SK-N-SH (cell line): ENCODE results near the gene ZSCAN18. TPM values are rescaled to one million over a fixed set of nuclear protein-coding genes. Genes with fewer than 3 reads are reported as not detected.
A peak's percentile ranks its signal among the peaks of the same experiment; 100 is the strongest.

Source experiments
- CTCF ChIA-PET: fragments of 300-600, 350-600 bp; formaldehyde crosslinking; extraction: SDS; loops from one replicate; lab custom pipeline; 2021; lab: Yijun Ruan, JAX
- POLR2A ChIA-PET: fragments of 350-600 bp; sonication (Branson Sonifier 250); formaldehyde crosslinking; extraction: SDS; loops from one replicate; lab custom pipeline; 2020; ENCODE audit warnings: antibody characterized with exemption, inconsistent platforms; lab: Yijun Ruan, JAX
- DNase-seq: peaks from one replicate; pipeline ENCODE4 v3.0.0; 2012
- H2AFZ ChIP-seq: fragments of 200-600 bp; sonication (generic); 2 replicates; pipeline ENCODE4 v1.8.1; 2016; ENCODE audit warnings: antibody characterized with exemption, mild to moderate bottlenecking, low read depth
- H3F3A ChIP-seq: fragments of 200-600 bp; sonication (generic); replicated peaks from 2 replicates; pipeline ENCODE3; 2016; ENCODE audit warnings: antibody characterized with exemption, mild to moderate bottlenecking; ENCODE audit not compliant: insufficient read depth
- H3K27ac ChIP-seq, 2 experiments: fragments of 200-500 bp in 1 of 2; fragments of 200-600 bp in 1 of 2; sonication (Bioruptor generic) in 1 of 2; sonication (generic), shearing (Covaris generic) in 1 of 2; 2 replicates each; pipeline versions ENCODE4 v1.5.1 to v1.6.1; 2014 to 2016; ENCODE audit warnings: low read depth in 2 of 2, inconsistent platforms in 1 of 2, low read length in 1 of 2, mild to moderate bottlenecking in 1 of 2, mixed read lengths in 1 of 2
- H3K27me3 ChIP-seq: fragments of 200-600 bp; sonication (generic), shearing (Covaris generic); 2 replicates; pipeline ENCODE4 v1.6.1; 2016; ENCODE audit warnings: mixed run types; ENCODE audit not compliant: insufficient read depth
- H3K36me3 ChIP-seq, 2 experiments: fragments of 200-500 bp in 1 of 2; fragments of 200-600 bp in 1 of 2; sonication (Bioruptor generic) in 1 of 2; sonication (generic) in 1 of 2; replicated peaks in 1 of 2; 2 replicates each; pipeline versions ENCODE3 to v1.5.1; 2014 to 2016; ENCODE audit warnings: low read length in 1 of 2, mild to moderate bottlenecking in 1 of 2; ENCODE audit not compliant: insufficient read depth in 2 of 2, control insufficient read depth in 1 of 2
- H3K4me1 ChIP-seq, 2 experiments: fragments of 200-500 bp in 1 of 2; fragments of 200-600 bp in 1 of 2; sonication (Bioruptor generic) in 1 of 2; sonication (generic), shearing (Covaris generic) in 1 of 2; 2 replicates each; pipeline versions ENCODE4 v1.5.1 to v1.6.1; 2014 to 2016; ENCODE audit warnings: low read depth in 1 of 2, low read length in 1 of 2, mixed run types in 1 of 2; ENCODE audit not compliant: insufficient read depth in 2 of 2, control insufficient read depth in 1 of 2
- H3K4me2 ChIP-seq: fragments of 200-600 bp; sonication (generic), shearing (Covaris generic); 2 replicates; pipeline ENCODE4 v1.6.1; 2017; ENCODE audit warnings: mixed run types
- H3K4me3 ChIP-seq, 2 experiments: fragments of 200-500 bp in 1 of 2; fragments of 200-600 bp in 1 of 2; sonication (Bioruptor generic) in 1 of 2; sonication (generic), shearing (Covaris generic) in 1 of 2; 2 replicates each; pipeline versions ENCODE4 v1.5.1 to v1.8.1; 2014 to 2016; ENCODE audit warnings: low read depth in 2 of 2, inconsistent platforms in 1 of 2, low read length in 1 of 2, mild to moderate bottlenecking in 1 of 2, mixed read lengths in 1 of 2, moderate library complexity in 1 of 2
- H3K79me2 ChIP-seq: fragments of 200-600 bp; sonication (generic); 2 replicates; pipeline ENCODE4 v1.8.1; 2017; ENCODE audit warnings: mild to moderate bottlenecking; ENCODE audit not compliant: insufficient read depth
- H3K9ac ChIP-seq: fragments of 200-600 bp; sonication (generic); 2 replicates; pipeline ENCODE4 v1.6.1; 2017; ENCODE audit warnings: mixed run types
- H3K9me2 ChIP-seq: fragments of 200-600 bp; sonication (generic); 2 replicates; pipeline ENCODE4 v1.6.1; 2017; ENCODE audit warnings: mixed run types
- H3K9me3 ChIP-seq: fragments of 200-600 bp; sonication (generic); 2 replicates; pipeline ENCODE4 v1.6.1; 2017; ENCODE audit warnings: mixed run types, mild to moderate bottlenecking, moderate library complexity
- H4K20me1 ChIP-seq: fragments of 200-600 bp; sonication (generic); 2 replicates; pipeline ENCODE4 v1.6.1; 2017; ENCODE audit warnings: mild to moderate bottlenecking, mixed run types; ENCODE audit not compliant: insufficient read depth
- CHD2 ChIP-seq: fragments of 150-350 bp; IDR thresholded peaks from 2 replicates; pipeline ENCODE4 v1.6.1; 2018; ENCODE audit warnings: low read length; ENCODE audit not compliant: partially characterized antibody
- CTCF ChIP-seq: fragments of 200-600 bp; sonication (generic); IDR thresholded peaks from 2 replicates; pipeline ENCODE4 v1.6.1; 2017; ENCODE audit warnings: antibody characterized with exemption, mild to moderate bottlenecking, moderate library complexity
- EP300 ChIP-seq, 2 experiments: IDR thresholded peaks; 2 replicates each; pipeline versions ENCODE4 v1.4.0 to v1.6.1; 2012; ENCODE audit warnings: borderline replicate concordance in 1 of 2, low read depth in 1 of 2, low read length in 1 of 2
- FOSL2 ChIP-seq: IDR thresholded peaks from 2 replicates; pipeline ENCODE4 v1.4.0; 2012; ENCODE audit warnings: low read depth, mild to moderate bottlenecking, moderate library complexity, borderline replicate concordance
- FOXJ3 ChIP-seq: sonication (generic); formaldehyde crosslinking; IDR thresholded peaks from 2 replicates; pipeline ENCODE4 v1.5.1; 2020; ENCODE audit warnings: mild to moderate bottlenecking, missing genetic modification reagents
- IRF3 ChIP-seq: fragments of 150-350 bp; IDR thresholded peaks from 2 replicates; pipeline ENCODE4 v1.6.1; 2016; ENCODE audit warnings: mild to moderate bottlenecking, low read depth, low read length
- MEF2A ChIP-seq: IDR thresholded peaks from 2 replicates; pipeline ENCODE4 v1.4.0; 2012; ENCODE audit warnings: low read depth, borderline replicate concordance
- NFIC ChIP-seq: IDR thresholded peaks from 2 replicates; pipeline ENCODE4 v1.4.0; 2012; ENCODE audit warnings: borderline replicate concordance
- RAD21 ChIP-seq: IDR thresholded peaks from 2 replicates; pipeline ENCODE4 v1.6.1; 2012; ENCODE audit warnings: mild to moderate bottlenecking, low read length
- RCOR1 ChIP-seq: fragments of 150-350 bp; IDR thresholded peaks from 2 replicates; pipeline ENCODE4 v1.6.1; 2017; ENCODE audit warnings: antibody characterized with exemption, low read length
- RFX5 ChIP-seq: IDR thresholded peaks from 2 replicates; pipeline ENCODE4 v1.6.1; 2012; ENCODE audit warnings: mild to moderate bottlenecking, improper control_type of control experiment, low read length
- RXRA ChIP-seq: IDR thresholded peaks from 2 replicates; pipeline ENCODE4 v1.4.0; 2012; ENCODE audit warnings: low read depth, mild to moderate bottlenecking, borderline replicate concordance
- SIN3A ChIP-seq: IDR thresholded peaks from 2 replicates; pipeline ENCODE4 v1.6.1; 2012; ENCODE audit warnings: low read depth, mild to moderate bottlenecking, low read length, moderate library complexity, borderline replicate concordance
- SMC3 ChIP-seq: IDR thresholded peaks from 2 replicates; pipeline ENCODE4 v1.6.1; 2012; ENCODE audit warnings: low read depth, low read length, improper control_type of control experiment
- TAF1 ChIP-seq: IDR thresholded peaks from 2 replicates; pipeline ENCODE4 v1.6.1; 2012; ENCODE audit warnings: low read depth, mild to moderate bottlenecking, low read length, moderate library complexity, borderline replicate concordance
- TCF12 ChIP-seq: IDR thresholded peaks from 2 replicates; pipeline ENCODE4 v1.4.0; 2012
- TEAD4 ChIP-seq: IDR thresholded peaks from 2 replicates; pipeline ENCODE4 v1.4.0; 2012; ENCODE audit warnings: mild to moderate bottlenecking, borderline replicate concordance; ENCODE audit not compliant: insufficient read depth
- USF2 ChIP-seq: fragments of 150-350 bp; IDR thresholded peaks from 2 replicates; pipeline ENCODE4 v1.6.1; 2017; ENCODE audit warnings: antibody characterized with exemption, low read length, low read depth, borderline replicate concordance
- YY1 ChIP-seq: IDR thresholded peaks from 2 replicates; pipeline ENCODE4 v1.4.0; 2012; ENCODE audit warnings: low read depth, mild to moderate bottlenecking
- WGBS: methylation state at CpG from one replicate; pipeline ENCODE4 v1.1.6; 2017; ENCODE audit warnings: low lambda C conversion rate; 5-methylcytosine and 5-hydroxymethylcytosine counted together
- polyA plus RNA-seq, 3 experiments: library from polyadenylated mRNA; depleted of rRNA; stranded (reverse); fragments of >200 nt; gene quantifications; 2 replicates each; pipeline ENCODE4 v1.2.3, GENCODE V29; 2012

The ZSCAN18 gene
- polyA plus RNA-seq, 1 of the 3 experiments (the other 2 are of a cell fraction), result 26.7 TPM

- Histone ChIP-seq H3K27me3 (no peaks in the 10 kb centered on the region), H3K79me2 (no peaks in the 10 kb centered on the region), H3K9ac (no peak overlapping the region), H3K36me3 (no peaks in the 10 kb centered on the region), H3K4me1 (no peaks in the 10 kb centered on the region), H3K4me3 (peak overlapping the region in 1 of 2 experiments; percentile 29; a peak in 1 of 4 replicates), H3K27ac (no peak overlapping the region), H3K9me3 (no peaks in the 10 kb centered on the region), H4K20me1 (no peaks in the 10 kb centered on the region), H3K4me2 (no peak overlapping the region), H3K9me2 (no peaks in the 10 kb centered on the region), H3F3A (no peaks in the 10 kb centered on the region), H2AFZ (no peak overlapping the region)
- peak; percentile 61 for DNase-seq
- WGBS, result 11% methylated on average over 18 of the region's 20 CpGs
- CTCF ChIA-PET, result no interaction called here
- POLR2A ChIA-PET, result no interaction called here
- TF ChIP-seq RCOR1 (no peak), TEAD4 (no peak), RAD21 (no peak), FOXJ3 (CRISPR knock-in tag) (no peak), IRF3 (no peak), EP300 (IDR thresholded peaks at IDR 0.05; ENCODE audit: borderline replicate concordance in 1 of 2, low read depth in 1 of 2, low read length in 1 of 2) (no peak), CTCF (no peak), FOSL2 (no peak), TAF1 (no peak), TCF12 (no peak), SMC3 (no peak), CHD2 (no peak), RFX5 (no peak), MEF2A (no peak), NFIC (no peak), SIN3A (no peak), YY1 (no peak), RXRA (no peak), USF2 (no peak)
These were observed 63.6 kb downstream of the ZSCAN18 start for GRCh38 chr19:58034477-58034793.

Other genes with a start within 250 kb of the ZSCAN18 start
- 7.4 and 12.1 TPM in 2 replicates for gene ZNF587, start 248.4 kb downstream of the ZSCAN18 start, polyA plus RNA-seq (2012; rRNA removed)
- 2.9 and 4.3 TPM in 2 replicates for gene ZNF814, start 209.2 kb downstream of the ZSCAN18 start, polyA plus RNA-seq (2012; rRNA removed)
- 1.7 and 3.0 TPM in 2 replicates for gene ZNF417, start 181.6 kb downstream of the ZSCAN18 start, polyA plus RNA-seq (2012; rRNA removed)
- gene ZNF418, start 162.8 kb downstream of the ZSCAN18 start, polyA plus RNA-seq (2012; rRNA removed), result 0.07 and 0.13 TPM in 2 replicates
- gene ZNF256, start 150.5 kb downstream of the ZSCAN18 start, polyA plus RNA-seq (2012; rRNA removed), result 3.7 and 4.3 TPM in 2 replicates
- not detected in 2 replicates for gene C19orf18, start 123.7 kb downstream of the ZSCAN18 start, polyA plus RNA-seq (2012; rRNA removed)
- gene ZNF606, start 95.4 kb downstream of the ZSCAN18 start, polyA plus RNA-seq (2012; rRNA removed), result 2.9 TPM in 2 replicates
- not detected in 2 replicates for gene ZSCAN1, start 64.2 kb downstream of the ZSCAN18 start, polyA plus RNA-seq (2012; rRNA removed)
- 0.41 and 0.54 TPM in 2 replicates for gene ZNF135, start 38.9 kb downstream of the ZSCAN18 start, polyA plus RNA-seq (2012; rRNA removed)
- 3.6 and 5.0 TPM in 2 replicates for gene ZNF329, start 52.6 kb upstream of the ZSCAN18 start, polyA plus RNA-seq (2012; rRNA removed)
- 3.1 and 4.0 TPM in 2 replicates for gene ZNF274, start 84.8 kb upstream of the ZSCAN18 start, polyA plus RNA-seq (2012; rRNA removed)
- gene ZNF544, start 130.7 kb upstream of the ZSCAN18 start, polyA plus RNA-seq (2012; rRNA removed), result 0.58 and 0.89 TPM in 2 replicates
- gene ZNF8, start 180.7 kb upstream of the ZSCAN18 start, polyA plus RNA-seq (2012; rRNA removed), result 1.4 and 1.8 TPM in 2 replicates
- 69.4 and 85.3 TPM in 2 replicates for gene ERVK3-1, start 207.1 kb upstream of the ZSCAN18 start, polyA plus RNA-seq (2012; rRNA removed)
- gene ZSCAN22, start 228.8 kb upstream of the ZSCAN18 start, polyA plus RNA-seq (2012; rRNA removed), result 2.3 and 2.9 TPM in 2 replicates